Natural killer cell (primary cell): ENCODE measurements around the gene PRPF6. TPM values are rescaled to one million over a fixed set of nuclear protein-coding genes. Genes with fewer than 3 reads are reported as not detected.

Experiments
- ATAC-seq, 3 donors: fragments of 150-1000 bp in 2 of 3; fragments of 200-7000 bp in 1 of 3; cut with Tn5 transposase; 1 replicate in 1 of 3; 2 replicates in 2 of 3; pipeline ENCODE4 v1.10.0; 2021; ENCODE audit warnings: mild to moderate bottlenecking in 2 of 3, moderate library complexity in 2 of 3
- DNase-seq, 2 donors: peaks; one replicate each; pipeline versions ENCODE4 v3.0.0 to v3.0.0-alpha.2; 2013 to 2021; ENCODE audit warnings: mixed read lengths in 1 of 2
- H3K27ac ChIP-seq: one replicate; pipeline ENCODE4 v1.5.1; 2013; ENCODE audit warnings: mild to moderate bottlenecking, low read length
- H3K27me3 ChIP-seq: one replicate; pipeline ENCODE4 v1.6.1; 2013; ENCODE audit warnings: low read length; ENCODE audit not compliant: control insufficient read depth, insufficient read depth
- H3K36me3 ChIP-seq: one replicate; pipeline ENCODE4 v1.6.1; 2013; ENCODE audit warnings: low read length; ENCODE audit not compliant: control insufficient read depth, insufficient read depth
- H3K4me1 ChIP-seq: one replicate; pipeline ENCODE4 v1.6.1; 2013; ENCODE audit warnings: low read length; ENCODE audit not compliant: control insufficient read depth, insufficient read depth
- H3K4me3 ChIP-seq: one replicate; pipeline ENCODE4 v1.5.1; 2013; ENCODE audit warnings: low read length
- H3K9me3 ChIP-seq: one replicate; pipeline ENCODE4 v1.6.1; 2013; ENCODE audit warnings: low read length; ENCODE audit not compliant: control insufficient read depth, insufficient read depth
- H3K27ac Mint-ChIP-seq, 2 donors: one replicate each; pipeline ENCODE4 v1.8.0; 2022; ENCODE audit warnings: mild to moderate bottlenecking in 2 of 2, mixed read lengths in 2 of 2, moderate library complexity in 1 of 2
- H3K27me3 Mint-ChIP-seq, 2 donors: one replicate each; pipeline ENCODE4 v1.8.0; 2022; ENCODE audit warnings: low read depth in 2 of 2, mixed read lengths in 2 of 2
- H3K36me3 Mint-ChIP-seq: one replicate; pipeline ENCODE4 v1.8.0; 2022; ENCODE audit warnings: mixed read lengths
- H3K4me1 Mint-ChIP-seq, 2 donors: one replicate each; pipeline ENCODE4 v1.8.0; 2022; ENCODE audit warnings: mixed read lengths in 2 of 2
- H3K4me3 Mint-ChIP-seq: one replicate; pipeline ENCODE4 v1.8.0; 2022; ENCODE audit warnings: mild to moderate bottlenecking, moderate library complexity, mixed read lengths
- H3K9me3 Mint-ChIP-seq, 2 donors: one replicate each; pipeline ENCODE4 v1.8.0; 2022; ENCODE audit warnings: mixed read lengths in 2 of 2
- WGBS: methylation state at CpG from one replicate; pipeline ENCODE4 v1.1.7; 2013; ENCODE audit warnings: missing lambda C conversion rate; ENCODE audit not compliant: insufficient coverage; 5-methylcytosine and 5-hydroxymethylcytosine counted together
- intact Hi-C: fragments of 100-400 bp; cut with micrococcal nuclease; formaldehyde crosslinking; loops from one replicate; pipeline ENCODE4 v1.14.2; 2022
- total RNA-seq, 4 donors: library from RNA; stranded (reverse); fragments of 120-200 nt in 1 of 4; gene quantifications; one replicate each; pipeline versions ENCODE4 v1.2.3 to v1.2.4, GENCODE V29; 2013 to 2022
- TF ChIP-seq, protein P1 (sequence below): fragments of 200-600 bp; IDR thresholded peaks from one replicate; pipeline ENCODE4 v1.8.0; 2022; ENCODE audit warnings: antibody characterized with exemption

Gene PRPF6
- total RNA-seq, 3 donors from 2014 or later (not counting 1 experiment from before 2014, with no cell fraction given) = 52.7 to 63.0 (median 55.0) TPM

DNA sequence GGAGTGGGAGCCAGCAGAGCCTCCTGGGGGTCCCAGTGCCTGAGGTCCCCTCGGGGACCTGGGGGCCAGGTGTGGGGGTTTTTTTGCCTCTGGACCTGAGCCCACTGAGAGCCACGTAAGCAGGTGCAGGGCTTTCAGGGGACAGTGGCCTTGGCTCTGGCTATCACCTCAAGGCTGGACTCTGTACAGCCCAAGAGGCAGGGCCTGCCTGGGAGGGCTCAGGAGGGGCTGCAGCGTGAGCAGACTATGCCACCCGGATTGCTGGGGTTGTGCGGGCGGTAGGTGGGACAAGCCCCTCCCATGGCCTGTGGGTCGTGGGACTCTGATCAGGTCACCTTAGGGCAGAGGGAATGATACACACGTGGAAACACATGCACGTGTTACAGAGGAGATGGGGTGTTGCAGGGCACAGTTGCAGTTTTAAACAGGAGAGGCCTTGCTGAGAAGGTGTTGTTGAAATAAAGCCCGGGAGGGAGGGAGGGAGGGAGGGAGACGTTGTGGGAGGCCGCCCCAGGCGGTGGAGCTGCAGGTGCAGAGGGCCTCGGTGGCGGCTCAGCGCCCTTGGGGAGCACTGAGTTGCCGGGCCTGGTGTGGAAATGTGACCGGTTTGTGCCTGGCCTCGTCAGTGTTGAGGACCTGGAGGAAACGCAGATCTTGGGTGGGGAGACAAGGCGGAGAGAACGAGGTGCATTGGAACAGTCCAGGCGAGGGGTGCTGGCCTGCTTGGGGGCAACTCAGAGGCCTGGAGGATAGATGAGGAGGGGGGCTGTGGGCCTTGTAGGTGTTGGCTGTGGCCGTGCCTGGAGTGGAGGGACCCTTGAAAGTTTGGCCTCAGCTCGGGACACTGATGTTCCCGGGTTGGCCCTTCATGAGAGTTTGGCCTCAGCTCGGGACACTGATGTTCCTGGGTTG is 84.4 kb downstream of the PRPF6 start:
- 50% methylated on average over 27 of the region's 27 CpGs for WGBS
- TF ChIP-seq, protein P1, sequence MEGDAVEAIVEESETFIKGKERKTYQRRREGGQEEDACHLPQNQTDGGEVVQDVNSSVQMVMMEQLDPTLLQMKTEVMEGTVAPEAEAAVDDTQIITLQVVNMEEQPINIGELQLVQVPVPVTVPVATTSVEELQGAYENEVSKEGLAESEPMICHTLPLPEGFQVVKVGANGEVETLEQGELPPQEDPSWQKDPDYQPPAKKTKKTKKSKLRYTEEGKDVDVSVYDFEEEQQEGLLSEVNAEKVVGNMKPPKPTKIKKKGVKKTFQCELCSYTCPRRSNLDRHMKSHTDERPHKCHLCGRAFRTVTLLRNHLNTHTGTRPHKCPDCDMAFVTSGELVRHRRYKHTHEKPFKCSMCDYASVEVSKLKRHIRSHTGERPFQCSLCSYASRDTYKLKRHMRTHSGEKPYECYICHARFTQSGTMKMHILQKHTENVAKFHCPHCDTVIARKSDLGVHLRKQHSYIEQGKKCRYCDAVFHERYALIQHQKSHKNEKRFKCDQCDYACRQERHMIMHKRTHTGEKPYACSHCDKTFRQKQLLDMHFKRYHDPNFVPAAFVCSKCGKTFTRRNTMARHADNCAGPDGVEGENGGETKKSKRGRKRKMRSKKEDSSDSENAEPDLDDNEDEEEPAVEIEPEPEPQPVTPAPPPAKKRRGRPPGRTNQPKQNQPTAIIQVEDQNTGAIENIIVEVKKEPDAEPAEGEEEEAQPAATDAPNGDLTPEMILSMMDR = no peak
- ATAC-seq = no peak
- H3K9me3 Mint-ChIP-seq = no peaks in the 10 kb centered on the region
- Histone ChIP-seq H3K27me3 (no peaks in the 10 kb centered on the region), H3K4me3 (no peak overlapping the region), H3K9me3 (no peaks in the 10 kb centered on the region), H3K36me3 (no peaks in the 10 kb centered on the region), H3K27ac (peak overlapping the region; percentile 58), H3K4me1 (peaks cover 79% of the 10 kb centered on the region)
- no peaks in the 10 kb centered on the region for H3K27me3 Mint-ChIP-seq
- peaks cover 30 to 62% of the 10 kb centered on the region in 2 donors for H3K4me1 Mint-ChIP-seq
- peak in 1 of 2 donors; percentile 50 for DNase-seq
- peak overlapping the region; percentile 74 for H3K4me3 Mint-ChIP-seq
- intact Hi-C loops = no loop called here
- no peaks in the 10 kb centered on the region for H3K36me3 Mint-ChIP-seq
- peak overlapping the region; percentile 71 to 87 for H3K27ac Mint-ChIP-seq

DNA sequence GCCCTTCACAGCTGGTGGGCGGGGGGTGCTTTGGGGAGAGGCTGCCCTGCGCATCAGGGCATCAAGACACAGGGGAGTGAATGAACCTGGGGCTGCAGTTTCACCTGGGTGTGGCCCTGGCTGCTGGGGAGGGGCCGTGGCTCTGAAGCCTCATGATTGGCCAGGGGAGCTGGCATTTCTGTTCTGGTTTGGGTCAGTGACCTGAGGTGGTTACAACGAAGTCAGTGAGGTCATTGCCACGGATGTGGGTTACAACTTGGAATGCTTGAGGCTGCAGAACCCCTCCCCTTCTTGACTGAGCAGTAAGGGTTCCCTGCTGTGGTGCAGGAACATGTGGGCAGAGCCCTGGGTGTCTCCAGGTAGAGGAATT is 85.0 kb downstream of the PRPF6 start:
- H3K27ac Mint-ChIP-seq = peak overlapping the region; percentile 71 to 87
- 13% methylated on average over 5 of the region's 5 CpGs for WGBS
- Histone ChIP-seq H3K27ac (peak overlapping the region; percentile 58), H3K36me3 (no peaks in the 10 kb centered on the region), H3K4me3 (no peak overlapping the region), H3K27me3 (no peaks in the 10 kb centered on the region), H3K4me1 (peaks cover 79% of the 10 kb centered on the region), H3K9me3 (no peaks in the 10 kb centered on the region)
- peak; percentile 70 to 81 for DNase-seq
- H3K27me3 Mint-ChIP-seq = no peaks in the 10 kb centered on the region
- ATAC-seq = peak; percentile 75 to 81 (median 80)
- H3K4me1 Mint-ChIP-seq = peaks cover 30 to 62% of the 10 kb centered on the region in 2 donors
- H3K9me3 Mint-ChIP-seq = no peaks in the 10 kb centered on the region
- intact Hi-C loops = no loop called here
- TF ChIP-seq, protein P1 = no peak
- H3K36me3 Mint-ChIP-seq = no peaks in the 10 kb centered on the region
- peak overlapping the region; percentile 74 for H3K4me3 Mint-ChIP-seq

DNA sequence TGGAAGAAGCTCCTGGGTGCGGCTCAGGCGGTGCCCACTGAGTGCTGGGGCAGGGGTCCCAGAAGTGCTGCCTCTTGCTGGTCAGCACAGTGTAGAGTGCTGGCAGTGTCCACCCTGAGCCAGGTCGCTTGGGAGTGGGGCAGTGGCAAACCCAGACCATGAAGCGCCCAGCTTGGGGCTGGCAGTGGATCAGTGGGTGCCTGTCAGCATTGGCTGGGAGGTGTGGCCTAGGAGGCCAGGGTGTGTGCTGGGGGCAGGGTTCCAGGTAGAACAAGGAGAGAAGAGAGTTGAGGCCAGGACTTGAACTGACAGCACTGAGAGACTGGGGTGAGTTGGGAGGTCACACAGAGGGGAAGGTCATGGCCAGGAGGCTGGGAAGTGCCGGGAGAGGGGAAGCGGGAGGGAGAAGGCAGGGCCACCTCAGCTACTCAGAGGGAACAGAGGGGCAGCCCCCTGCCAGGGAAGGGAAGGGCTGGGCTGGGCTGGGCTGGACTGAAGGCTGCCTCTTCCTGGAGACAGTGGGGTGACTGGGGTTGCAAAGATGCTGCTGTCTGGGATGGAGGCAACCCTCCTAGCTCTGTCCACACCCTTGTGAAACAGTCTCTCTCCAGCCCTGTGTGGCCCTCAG is 86.2 kb downstream of the PRPF6 start:
- WGBS = 94% methylated on average over 6 of the region's 6 CpGs
- Histone ChIP-seq H3K4me1 (peaks cover 77% of the 10 kb centered on the region), H3K4me3 (no peak overlapping the region), H3K36me3 (peaks cover 6% of the 10 kb centered on the region), H3K9me3 (no peaks in the 10 kb centered on the region), H3K27me3 (no peaks in the 10 kb centered on the region), H3K27ac (no peak overlapping the region)
- intact Hi-C loops = no loop called here
- Mint-ChIP-seq H3K4me1 (peaks cover 30 to 63% of the 10 kb centered on the region in 2 donors), H3K27me3 (no peaks in the 10 kb centered on the region), H3K9me3 (no peaks in the 10 kb centered on the region), H3K27ac (peak overlapping the region in 1 of 2 donors; percentile 87), H3K36me3 (no peaks in the 10 kb centered on the region), H3K4me3 (peak overlapping the region; percentile 21)
- TF ChIP-seq, protein P1 = no peak
- DNase-seq = no peak
- no peak for ATAC-seq
